ENCODE measurements around the gene NRSN1. TPM values are rescaled to one million over a fixed set of nuclear protein-coding genes. Genes with fewer than 3 reads are reported as not detected.

Gene NRSN1
- total RNA-seq: not detected

GRCh38 chr6:24125980-24126379 is at the start of gene NRSN1:
TSS of gene NRSN1 (plus strand) at chr6:24126215. CDS start at chr6:24134328, 8,113 bp downstream.
- no peaks in the 10 kb centered on the region for H3K9me3 ChIP-seq
- H3K4me1 ChIP-seq: no peaks in the 10 kb centered on the region
- peak within 1 kb of the TSS in 2 of 3 donors; percentile 22 to 47 for H3K4me3 ChIP-seq
- intact Hi-C loops (cut with DNase I; ENCODE audit: low total_unique reads): no loop called here
- no peak within 1 kb of the TSS for H3K27ac ChIP-seq
- TF ChIP-seq POLR2A (IDR thresholded peaks at IDR 0.05): no peak
- no peak for TF ChIP-seq CTCF (IDR thresholded peaks at IDR 0.05)
- no peak for TF ChIP-seq POLR2AphosphoS5 (IDR thresholded peaks at IDR 0.05)
- peaks cover 0 to 6% of the 10 kb centered on the region in 2 donors for H3K27me3 ChIP-seq
- no peaks in the 10 kb centered on the region for H3K36me3 ChIP-seq
- DNase-seq (ENCODE audit: low spot score in 2 of 2): no peak

GRCh38 chr6:24078200-24078599 is 47.8 kb upstream of the NRSN1 start:
- Histone ChIP-seq H3K4me3 (no peak overlapping the region), H3K27ac (no peak overlapping the region), H3K9me3 (peaks cover 0 to 4% of the 10 kb centered on the region in 2 donors), H3K4me1 (no peaks in the 10 kb centered on the region), H3K36me3 (no peaks in the 10 kb centered on the region), H3K27me3 (no peaks in the 10 kb centered on the region)
- DNase-seq (ENCODE audit: low spot score in 2 of 2): no peak
- TF ChIP-seq CTCF (IDR thresholded peaks at IDR 0.05) (no peak), POLR2A (IDR thresholded peaks at IDR 0.05) (no peak), POLR2AphosphoS5 (IDR thresholded peaks at IDR 0.05) (no peak)
- intact Hi-C loops (cut with DNase I; ENCODE audit: low total_unique reads): no loop called here

- no peaks in the 10 kb centered on the region for H3K4me1 ChIP-seq
- no peak overlapping the region for H3K4me3 ChIP-seq
- intact Hi-C loops (cut with DNase I; ENCODE audit: low total_unique reads): no loop called here
- peaks cover 0 to 4% of the 10 kb centered on the region in 2 donors for H3K9me3 ChIP-seq
- TF ChIP-seq POLR2AphosphoS5 (IDR thresholded peaks at IDR 0.05): no peak
- TF ChIP-seq CTCF (IDR thresholded peaks at IDR 0.05): no peak
- no peak for TF ChIP-seq POLR2A (IDR thresholded peaks at IDR 0.05)
- H3K27me3 ChIP-seq: no peaks in the 10 kb centered on the region
- DNase-seq (ENCODE audit: low spot score in 2 of 2): no peak
- no peaks in the 10 kb centered on the region for H3K36me3 ChIP-seq
- H3K27ac ChIP-seq: no peak overlapping the region
Measured at GRCh38 chr6:24079076-24079475, 46.9 kb upstream of the NRSN1 start.

- TF ChIP-seq CTCF (IDR thresholded peaks at IDR 0.05) (no peak), POLR2AphosphoS5 (IDR thresholded peaks at IDR 0.05) (no peak), POLR2A (IDR thresholded peaks at IDR 0.05) (no peak)
- no peak for DNase-seq (ENCODE audit: low spot score in 2 of 2)
Measured at GRCh38 chr6:24080711-24081110, 45.3 kb upstream of the NRSN1 start.

GRCh38 chr6:24089736-24090135 is 36.3 kb upstream of the NRSN1 start:
- H3K27me3 ChIP-seq: no peaks in the 10 kb centered on the region
- intact Hi-C loops (cut with DNase I; ENCODE audit: low total_unique reads): no loop called here
- no peaks in the 10 kb centered on the region for H3K36me3 ChIP-seq
- TF ChIP-seq POLR2AphosphoS5 (IDR thresholded peaks at IDR 0.05) (no peak), CTCF (IDR thresholded peaks at IDR 0.05) (no peak)
- no peaks in the 10 kb centered on the region for H3K4me1 ChIP-seq
- no peak for DNase-seq (ENCODE audit: low spot score in 2 of 2)
- H3K27ac ChIP-seq: no peak overlapping the region
- no peak overlapping the region for H3K4me3 ChIP-seq
- no peaks in the 10 kb centered on the region for H3K9me3 ChIP-seq

More at GRCh38 chr6:24080711-24081110, 45.3 kb upstream of the NRSN1 start:
- no peaks in the 10 kb centered on the region for H3K4me1 ChIP-seq
- H3K27ac ChIP-seq: no peak overlapping the region
- H3K9me3 ChIP-seq: peaks cover 0 to 4% of the 10 kb centered on the region in 2 donors
- H3K27me3 ChIP-seq: no peaks in the 10 kb centered on the region
- H3K4me3 ChIP-seq: no peak overlapping the region
- no peaks in the 10 kb centered on the region for H3K36me3 ChIP-seq
- intact Hi-C loops (cut with DNase I; ENCODE audit: low total_unique reads): no loop called here
